Stomach (tissue), 4 donors: ENCODE results near the gene CLEC16A.

ENCODE experiments used
- POLR2A ChIP-seq, 4 donors: fragments of 450-650 bp; IDR thresholded peaks; one replicate each; pipeline ENCODE4 v1.6.1; 2016; ENCODE audit warnings: antibody characterized with exemption in 4 of 4, control low read depth in 2 of 4, mild to moderate bottlenecking in 1 of 4, moderate library complexity in 1 of 4
- TF ChIP-seq, protein P1 (sequence below), 7 experiments: fragments of 450-650 bp in 4 of 7; fragments of 200-600 bp in 3 of 7; sonication (generic) in 3 of 7; IDR thresholded peaks; one replicate each; pipeline ENCODE4 v1.5.1; 2016 to 2019; ENCODE audit warnings: antibody characterized with exemption in 7 of 7, control low read depth in 2 of 7, mild to moderate bottlenecking in 1 of 7

DNA sequence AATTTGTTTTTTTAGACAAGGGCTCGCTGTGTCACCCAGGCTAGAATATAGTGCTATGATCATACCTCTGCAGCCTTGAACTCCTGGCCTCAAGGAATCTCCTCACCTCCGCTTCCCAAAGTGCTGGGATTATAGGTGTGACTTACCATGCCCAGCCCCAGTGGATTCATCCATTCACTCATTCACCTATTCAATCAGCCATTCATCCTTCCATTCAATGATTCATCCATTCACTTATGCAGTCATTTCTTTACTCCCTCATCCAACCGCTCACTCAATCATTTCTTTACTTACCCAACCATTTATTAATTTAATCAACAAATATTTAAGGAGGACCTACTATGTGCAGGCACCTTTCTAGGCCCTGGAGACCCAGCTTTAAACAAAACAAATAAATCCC lies 27.8 kb upstream of the CLEC16A start:
- TF ChIP-seq, protein P1, sequence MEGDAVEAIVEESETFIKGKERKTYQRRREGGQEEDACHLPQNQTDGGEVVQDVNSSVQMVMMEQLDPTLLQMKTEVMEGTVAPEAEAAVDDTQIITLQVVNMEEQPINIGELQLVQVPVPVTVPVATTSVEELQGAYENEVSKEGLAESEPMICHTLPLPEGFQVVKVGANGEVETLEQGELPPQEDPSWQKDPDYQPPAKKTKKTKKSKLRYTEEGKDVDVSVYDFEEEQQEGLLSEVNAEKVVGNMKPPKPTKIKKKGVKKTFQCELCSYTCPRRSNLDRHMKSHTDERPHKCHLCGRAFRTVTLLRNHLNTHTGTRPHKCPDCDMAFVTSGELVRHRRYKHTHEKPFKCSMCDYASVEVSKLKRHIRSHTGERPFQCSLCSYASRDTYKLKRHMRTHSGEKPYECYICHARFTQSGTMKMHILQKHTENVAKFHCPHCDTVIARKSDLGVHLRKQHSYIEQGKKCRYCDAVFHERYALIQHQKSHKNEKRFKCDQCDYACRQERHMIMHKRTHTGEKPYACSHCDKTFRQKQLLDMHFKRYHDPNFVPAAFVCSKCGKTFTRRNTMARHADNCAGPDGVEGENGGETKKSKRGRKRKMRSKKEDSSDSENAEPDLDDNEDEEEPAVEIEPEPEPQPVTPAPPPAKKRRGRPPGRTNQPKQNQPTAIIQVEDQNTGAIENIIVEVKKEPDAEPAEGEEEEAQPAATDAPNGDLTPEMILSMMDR (IDR thresholded peaks at IDR 0.05), result no peak
- TF ChIP-seq POLR2A (IDR thresholded peaks at IDR 0.05), result no peak
